Astrocyte (in vitro differentiated cells and primary cell): Measurements from ENCODE around the gene NLRP6. TPM values are rescaled to one million over a fixed set of nuclear protein-coding genes. Genes with fewer than 3 reads are reported as not detected.
"Not testable (repeated sequence)": the region's sequence is repeated elsewhere in the genome, so short reads cannot be mapped to it uniquely, and the experiment has no call there.

Source experiments
- DNase-seq: peaks from one replicate; pipeline ENCODE4 v3.0.0-alpha.2; 2010; ENCODE audit warnings: low read depth
- FAIRE-seq: peaks from 2 replicates; lab custom pipeline; 2011; peaks lifted over from hg19 to GRCh38; lab: Jason Lieb, UNC
- H2AFZ ChIP-seq: 2 replicates; pipeline ENCODE4 v1.6.0; 2012; ENCODE audit warnings: low read depth, low read length, inconsistent platforms
- H3K27ac ChIP-seq: 2 replicates; pipeline ENCODE4 v1.5.1; 2011; ENCODE audit warnings: low read depth, low read length, inconsistent platforms
- H3K27me3 ChIP-seq: 2 replicates; pipeline ENCODE4 v1.6.0; 2011; ENCODE audit warnings: low read length, inconsistent platforms; ENCODE audit not compliant: insufficient read depth
- H3K36me3 ChIP-seq: 2 replicates; pipeline ENCODE4 v1.5.1; 2011; ENCODE audit warnings: low read length, inconsistent platforms; ENCODE audit not compliant: insufficient read depth
- H3K4me1 ChIP-seq: 2 replicates; pipeline ENCODE4 v1.5.1; 2011; ENCODE audit warnings: low read length, inconsistent platforms; ENCODE audit not compliant: insufficient read depth
- H3K4me2 ChIP-seq: 2 replicates; pipeline ENCODE4 v1.6.0; 2012; ENCODE audit warnings: low read length, inconsistent platforms
- H3K4me3 ChIP-seq: 2 replicates; pipeline ENCODE4 v1.5.1; 2011; ENCODE audit warnings: low read depth, mild to moderate bottlenecking, low read length, inconsistent platforms; ENCODE audit not compliant: insufficient read depth
- H3K79me2 ChIP-seq: 2 replicates; pipeline ENCODE4 v1.6.0; 2012; ENCODE audit warnings: mild to moderate bottlenecking, low read length, inconsistent platforms; ENCODE audit not compliant: insufficient read depth
- H3K9ac ChIP-seq: 2 replicates; pipeline ENCODE4 v1.6.0; 2012; ENCODE audit warnings: mild to moderate bottlenecking, low read length, inconsistent platforms
- H3K9me3 ChIP-seq: 2 replicates; pipeline ENCODE4 v1.5.1; 2012; ENCODE audit warnings: low read depth, mild to moderate bottlenecking, low read length, inconsistent platforms; ENCODE audit not compliant: insufficient read depth
- H4K20me1 ChIP-seq: 2 replicates; pipeline ENCODE4 v1.6.0; 2012; ENCODE audit warnings: low read length, inconsistent platforms; ENCODE audit not compliant: insufficient read depth
- H3K27ac Mint-ChIP-seq: one replicate; pipeline ENCODE4 v1.8.0; 2021; ENCODE audit warnings: mild to moderate bottlenecking, mixed read lengths; ENCODE audit not compliant: unreplicated experiment
- H3K27me3 Mint-ChIP-seq: one replicate; pipeline ENCODE4 v1.8.0; 2021; ENCODE audit warnings: low read depth, mixed read lengths; ENCODE audit not compliant: unreplicated experiment
- H3K36me3 Mint-ChIP-seq: one replicate; pipeline ENCODE4 v1.8.0; 2021; ENCODE audit warnings: low read depth, mixed read lengths; ENCODE audit not compliant: unreplicated experiment
- H3K4me1 Mint-ChIP-seq: one replicate; pipeline ENCODE4 v1.8.0; 2021; ENCODE audit warnings: low read depth, mixed read lengths; ENCODE audit not compliant: unreplicated experiment
- H3K4me3 Mint-ChIP-seq: one replicate; pipeline ENCODE4 v1.8.0; 2021; ENCODE audit warnings: mild to moderate bottlenecking, moderate library complexity, mixed read lengths; ENCODE audit not compliant: unreplicated experiment
- H3K9me3 Mint-ChIP-seq: one replicate; pipeline ENCODE4 v1.8.0; 2021; ENCODE audit warnings: mild to moderate bottlenecking, mixed read lengths; ENCODE audit not compliant: unreplicated experiment
- CTCF ChIP-seq: IDR thresholded peaks from 2 replicates; pipeline ENCODE4 v1.5.1; 2011; ENCODE audit warnings: low read depth, mild to moderate bottlenecking, inconsistent platforms, low read length, moderate library complexity; ENCODE audit not compliant: insufficient read depth
- EZH2 ChIP-seq: IDR thresholded peaks from 2 replicates; pipeline ENCODE4 v1.6.1; 2012; ENCODE audit warnings: mild to moderate bottlenecking, low read length, inconsistent platforms; ENCODE audit not compliant: insufficient read depth
- total RNA-seq: library from RNA; stranded (reverse); gene quantifications from 2 replicates; pipeline ENCODE4 v1.2.1, GENCODE V29; 2021

The NLRP6 gene
- total RNA-seq, 1 donor from 2014 or later: not detected

GRCh38 chr11:332651-333480 is 54.7 kb downstream of the NLRP6 start:
- H3K27me3 Mint-ChIP-seq: peaks cover 7% of the 10 kb centered on the region
- H3K27ac ChIP-seq: no peak overlapping the region

DNA sequence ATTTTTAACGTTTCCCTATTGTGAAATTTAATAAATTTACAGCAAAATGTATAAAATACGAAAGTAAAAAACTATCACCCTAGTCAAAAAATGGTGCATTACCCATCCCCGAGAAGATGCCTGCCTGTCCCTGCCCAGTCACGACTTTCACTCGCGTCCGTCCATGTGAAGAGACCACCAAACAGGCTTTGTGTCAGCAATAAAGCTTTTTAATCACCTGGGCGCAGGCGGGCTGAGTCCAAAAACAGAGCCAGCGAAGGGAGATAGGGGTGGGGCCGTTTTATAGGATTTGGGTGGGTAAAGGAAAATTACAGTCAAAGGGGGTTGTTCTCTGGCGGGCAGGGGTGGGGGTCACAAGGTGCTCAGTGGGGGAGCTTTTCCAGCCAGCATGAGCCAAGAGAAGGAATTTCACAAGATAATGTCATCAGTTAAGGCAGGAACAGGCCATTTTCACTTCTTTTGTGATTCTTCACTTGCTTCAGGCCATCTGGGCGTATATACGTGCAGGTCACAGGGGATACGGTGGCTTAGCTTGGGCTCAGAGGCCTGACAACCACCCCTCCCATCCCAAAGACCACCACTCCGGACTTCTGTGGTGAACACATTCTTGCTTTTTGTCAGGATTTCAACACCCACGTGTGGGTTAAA is 55.5 kb downstream of the NLRP6 start:
- H3K79me2 ChIP-seq, H3K27me3 Mint-ChIP-seq, H3K4me2 ChIP-seq, H4K20me1 ChIP-seq, H3K4me3 ChIP-seq, H3K36me3 Mint-ChIP-seq, H3K9me3 ChIP-seq, H3K4me1 ChIP-seq, H3K27ac ChIP-seq, H3K9me3 Mint-ChIP-seq, H3K36me3 ChIP-seq, DNase-seq, FAIRE-seq, H3K4me3 Mint-ChIP-seq, H3K27me3 ChIP-seq, H3K9ac ChIP-seq: not testable (repeated sequence)
- Mint-ChIP-seq H3K4me1 (peaks cover 21% of the 10 kb centered on the region), H3K27ac (peak overlapping the region; percentile 53)
- peak overlapping the region; percentile 75 for H2AFZ ChIP-seq

More at GRCh38 chr11:332651-333480, 54.7 kb downstream of the NLRP6 start:
- Mint-ChIP-seq H3K9me3 (no peaks in the 10 kb centered on the region), H3K36me3 (no peaks in the 10 kb centered on the region), H3K4me3 (no peak overlapping the region), H3K4me1 (peaks cover 21% of the 10 kb centered on the region), H3K27ac (no peak overlapping the region)
- Histone ChIP-seq H4K20me1 (no peaks in the 10 kb centered on the region), H3K4me3 (no peak overlapping the region), H3K27me3 (no peaks in the 10 kb centered on the region), H2AFZ (no peak overlapping the region), H3K4me2 (no peak overlapping the region), H3K36me3 (no peaks in the 10 kb centered on the region), H3K4me1 (peaks cover 6% of the 10 kb centered on the region), H3K9ac (no peak overlapping the region), H3K9me3 (no peaks in the 10 kb centered on the region), H3K79me2 (no peaks in the 10 kb centered on the region)
- FAIRE-seq: no peak
- no peak for TF ChIP-seq EZH2
- TF ChIP-seq CTCF: no peak
- no peak for DNase-seq

DNA sequence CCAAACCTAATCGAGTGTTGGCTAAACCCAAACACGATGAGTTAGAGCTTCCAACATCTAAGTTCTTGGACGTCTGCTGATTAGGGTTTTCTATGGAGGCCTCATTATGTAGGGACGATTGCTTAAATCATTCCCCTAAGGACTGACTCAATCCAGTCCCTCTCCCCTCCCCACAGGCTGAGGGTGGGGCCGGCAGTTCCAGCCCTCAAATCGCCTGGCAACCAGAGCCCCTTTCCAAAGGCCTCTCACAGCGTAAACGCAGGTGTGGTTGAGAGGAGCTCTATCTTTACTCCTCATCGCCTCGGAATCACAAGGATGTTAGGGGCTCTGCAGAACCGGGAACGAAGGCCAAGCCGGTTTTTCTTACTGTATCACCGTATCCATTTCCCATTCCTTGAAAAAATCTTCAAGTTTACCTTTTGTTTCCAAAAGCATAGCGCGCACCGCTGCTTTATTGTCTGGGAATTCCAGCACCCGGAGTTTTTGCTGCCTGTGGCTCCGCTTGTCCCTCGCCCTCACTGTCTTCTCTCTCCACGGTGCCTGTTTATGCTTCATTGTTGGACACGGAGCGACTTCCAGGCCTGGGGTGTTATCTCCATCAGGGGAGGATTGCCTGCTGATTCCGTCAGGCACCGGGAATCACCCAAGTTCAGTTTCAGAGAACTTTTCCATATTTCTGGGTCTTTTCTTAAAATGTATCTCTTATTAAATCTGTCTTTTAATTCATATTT is 56.2 kb downstream of the NLRP6 start:
- FAIRE-seq: no peak
- H3K4me3 ChIP-seq: no peak overlapping the region

More for the DNA sequence above, 56.2 kb downstream of the NLRP6 start:
- H3K27ac Mint-ChIP-seq: peak overlapping the region; percentile 69
- no peaks in the 10 kb centered on the region for H3K36me3 Mint-ChIP-seq
- H3K27ac ChIP-seq: no peak overlapping the region
- TF ChIP-seq CTCF (no peak), EZH2 (no peak)
- no peak overlapping the region for H3K4me3 Mint-ChIP-seq
- H4K20me1 ChIP-seq: no peaks in the 10 kb centered on the region
- no peaks in the 10 kb centered on the region for H3K36me3 ChIP-seq
- no peaks in the 10 kb centered on the region for H3K79me2 ChIP-seq
- peaks cover 21% of the 10 kb centered on the region for H3K4me1 Mint-ChIP-seq
- DNase-seq: peak; percentile 45
- H3K9me3 ChIP-seq: no peaks in the 10 kb centered on the region
- H2AFZ ChIP-seq: peak overlapping the region; percentile 75
- no peaks in the 10 kb centered on the region for H3K9me3 Mint-ChIP-seq
- no peaks in the 10 kb centered on the region for H3K27me3 ChIP-seq
- H3K4me1 ChIP-seq: peaks cover 6% of the 10 kb centered on the region
- H3K9ac ChIP-seq: no peak overlapping the region
- H3K27me3 Mint-ChIP-seq: peaks cover 7% of the 10 kb centered on the region
- no peak overlapping the region for H3K4me2 ChIP-seq
